OCI-LY3 (cell line): ENCODE measurements around the gene GRAMD1A.

Experiments used
- CTCF ChIP-seq: fragments of 200-600, 300-600 bp; sonication (generic); IDR thresholded peaks from 2 replicates; pipeline ENCODE4 v1.5.1; 2014; ENCODE audit warnings: antibody characterized with exemption, low read length, low read depth
- EZH2phosphoT487 ChIP-seq: fragments of 200-600 bp; shearing (Covaris generic); IDR thresholded peaks from 2 replicates; pipeline ENCODE4 v1.6.1; 2018; ENCODE audit warnings: antibody characterized with exemption, mixed run types, low read depth

- TF ChIP-seq CTCF = no peak
- TF ChIP-seq EZH2phosphoT487 = no peak
Observed at GRCh38 chr19:35054626-35055025, 54.5 kb downstream of the GRAMD1A start.
